ENCODE results near the gene EFHC1. TPM values are rescaled to one million over a fixed set of nuclear protein-coding genes. Genes with fewer than 3 reads are reported as not detected.

EFHC1 gene
- total RNA-seq, 1 donor from 2014 or later = 25.6 TPM

- TF ChIP-seq CTCF (IDR thresholded peaks at IDR 0.05; ENCODE audit: partially characterized antibody, unreplicated experiment) = no peak
- Mint-ChIP-seq H3K36me3 (ENCODE audit: unreplicated experiment) (no peaks in the 10 kb centered on the region), H3K4me3 (ENCODE audit: unreplicated experiment) (no peak overlapping the region), H3K4me1 (ENCODE audit: low read depth, unreplicated experiment) (peaks cover 5% of the 10 kb centered on the region), H3K9me3 (ENCODE audit: unreplicated experiment) (no peaks in the 10 kb centered on the region), H3K27ac (ENCODE audit: unreplicated experiment) (no peak overlapping the region), H3K27me3 (ENCODE audit: unreplicated experiment) (peaks cover 2% of the 10 kb centered on the region)
- no peak for DNase-seq
Observed at GRCh38 chr6:52531396-52531795, 111.3 kb downstream of the EFHC1 start.

GRCh38 chr6:52531834-52532233 lies 111.7 kb downstream of the EFHC1 start:
- H3K27ac Mint-ChIP-seq (ENCODE audit: unreplicated experiment) = no peak overlapping the region
- no peaks in the 10 kb centered on the region for H3K9me3 Mint-ChIP-seq (ENCODE audit: unreplicated experiment)
- peaks cover 2% of the 10 kb centered on the region for H3K27me3 Mint-ChIP-seq (ENCODE audit: unreplicated experiment)
- no peaks in the 10 kb centered on the region for H3K36me3 Mint-ChIP-seq (ENCODE audit: unreplicated experiment)
- H3K4me1 Mint-ChIP-seq (ENCODE audit: low read depth, unreplicated experiment) = peaks cover 5% of the 10 kb centered on the region
- TF ChIP-seq CTCF (IDR thresholded peaks at IDR 0.05; ENCODE audit: partially characterized antibody, unreplicated experiment) = no peak
- H3K4me3 Mint-ChIP-seq (ENCODE audit: unreplicated experiment) = no peak overlapping the region
- DNase-seq = no peak

- Mint-ChIP-seq H3K4me3 (ENCODE audit: unreplicated experiment) (no peak overlapping the region), H3K27ac (ENCODE audit: unreplicated experiment) (no peak overlapping the region), H3K36me3 (ENCODE audit: unreplicated experiment) (no peaks in the 10 kb centered on the region), H3K9me3 (ENCODE audit: unreplicated experiment) (peaks cover 1% of the 10 kb centered on the region), H3K4me1 (ENCODE audit: low read depth, unreplicated experiment) (peaks cover 9% of the 10 kb centered on the region), H3K27me3 (ENCODE audit: unreplicated experiment) (peaks cover 4% of the 10 kb centered on the region)
- no peak for DNase-seq
- TF ChIP-seq CTCF (IDR thresholded peaks at IDR 0.05; ENCODE audit: partially characterized antibody, unreplicated experiment) = no peak
Observed at GRCh38 chr6:52532457-52532856, 112.3 kb downstream of the EFHC1 start.

GRCh38 chr6:52533491-52533890 lies 113.3 kb downstream of the EFHC1 start:
- no peak overlapping the region for H3K27ac Mint-ChIP-seq (ENCODE audit: unreplicated experiment)
- no peak overlapping the region for H3K4me3 Mint-ChIP-seq (ENCODE audit: unreplicated experiment)

GRCh38 chr6:52534363-52534762 lies 114.2 kb downstream of the EFHC1 start:
- no peak for DNase-seq
- TF ChIP-seq CTCF (IDR thresholded peaks at IDR 0.05; ENCODE audit: partially characterized antibody, unreplicated experiment) = no peak
- Mint-ChIP-seq H3K27me3 (ENCODE audit: unreplicated experiment) (peaks cover 5% of the 10 kb centered on the region), H3K9me3 (ENCODE audit: unreplicated experiment) (peaks cover 1% of the 10 kb centered on the region), H3K4me1 (ENCODE audit: low read depth, unreplicated experiment) (peaks cover 18% of the 10 kb centered on the region), H3K4me3 (ENCODE audit: unreplicated experiment) (no peak overlapping the region), H3K36me3 (ENCODE audit: unreplicated experiment) (no peaks in the 10 kb centered on the region), H3K27ac (ENCODE audit: unreplicated experiment) (no peak overlapping the region)

More at GRCh38 chr6:52533491-52533890, 113.3 kb downstream of the EFHC1 start:
- Mint-ChIP-seq H3K27me3 (ENCODE audit: unreplicated experiment) (peaks cover 5% of the 10 kb centered on the region), H3K4me1 (ENCODE audit: low read depth, unreplicated experiment) (peaks cover 14% of the 10 kb centered on the region), H3K9me3 (ENCODE audit: unreplicated experiment) (peaks cover 1% of the 10 kb centered on the region), H3K36me3 (ENCODE audit: unreplicated experiment) (no peaks in the 10 kb centered on the region)
- no peak for DNase-seq
- TF ChIP-seq CTCF (IDR thresholded peaks at IDR 0.05; ENCODE audit: partially characterized antibody, unreplicated experiment) = no peak

Measured in glutamatergic neuron (in vitro differentiated cells).